ENCODE data around the gene KCNJ12.

The KCNJ12 gene

DNA sequence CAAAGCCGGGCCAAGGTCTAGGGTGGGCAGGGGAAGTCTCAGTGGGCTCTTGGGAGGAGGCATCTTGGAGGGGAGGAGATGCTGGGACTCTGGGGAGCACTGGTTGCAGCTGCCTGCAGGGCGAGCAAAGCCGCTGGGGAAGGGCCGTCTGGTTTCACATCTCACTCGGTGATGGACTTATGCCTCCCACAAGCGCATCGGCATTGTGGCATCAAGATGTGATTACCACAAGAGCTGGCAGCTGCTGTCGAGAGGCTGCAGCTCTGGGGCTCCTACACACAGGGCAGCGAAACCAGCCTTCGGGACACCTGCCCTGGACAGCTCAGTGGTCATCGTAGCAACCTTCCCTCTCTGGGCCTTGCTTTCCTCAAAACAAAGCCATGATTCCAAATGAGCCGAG lies 3.1 kb upstream of the KCNJ12 start:
- Histone ChIP-seq H3K9ac (ENCODE audit: low read length) (no peak overlapping the region), H3K4me1 (ENCODE audit: insufficient read depth, low read length) (peaks cover 13% of the 10 kb centered on the region)

DNA sequence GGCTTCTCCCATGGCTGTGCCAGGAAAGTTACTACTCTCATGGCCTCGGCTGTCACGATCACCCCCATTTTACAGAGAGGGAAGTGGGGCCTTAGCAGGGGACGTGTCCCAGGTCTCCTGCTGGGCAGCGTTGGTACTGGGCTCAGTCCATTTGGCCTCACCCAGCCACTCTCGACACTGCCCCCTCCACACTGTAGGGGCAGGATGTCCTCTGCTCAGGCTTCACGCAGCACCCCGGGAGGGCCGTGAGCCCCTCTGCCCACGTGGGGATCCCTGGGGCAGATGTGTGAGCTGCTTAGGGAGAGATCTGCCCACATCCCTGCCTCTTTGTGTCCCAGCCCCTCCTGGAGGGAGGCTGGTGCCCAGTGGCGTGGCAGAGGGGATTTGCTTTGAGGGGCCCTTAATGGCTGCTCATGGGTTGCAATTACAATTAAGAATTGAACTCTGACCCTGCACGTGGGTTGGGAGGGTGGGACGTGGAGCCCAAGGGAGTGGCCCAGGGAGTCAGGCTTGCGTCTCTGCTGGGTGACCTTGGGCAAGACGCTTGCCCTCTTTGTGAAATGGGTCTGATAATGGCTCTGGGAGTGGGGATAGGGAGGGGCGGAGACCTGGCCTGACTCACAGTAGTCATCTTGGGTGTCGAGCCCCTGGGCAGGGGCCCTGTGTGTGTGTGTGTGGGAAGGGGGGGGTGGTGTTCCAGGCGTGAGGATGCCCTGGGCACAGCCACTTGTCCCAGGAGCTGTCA lies 2.3 kb upstream of the KCNJ12 start:
- H3K27me3 ChIP-seq (ENCODE audit: control insufficient read depth in 1 of 2, insufficient read depth in 2 of 2, low read length in 2 of 2) = peaks cover 0 to 31% of the 10 kb centered on the region in 2 donors

More for the DNA sequence above, 3.1 kb upstream of the KCNJ12 start:
- Histone ChIP-seq H3K9me3 (ENCODE audit: low read length) (no peaks in the 10 kb centered on the region), H3K36me3 (ENCODE audit: insufficient read depth, low read length) (no peaks in the 10 kb centered on the region), H3K4me3 (ENCODE audit: low read depth in 1 of 2, low read length in 2 of 2) (no peak overlapping the region), H3K27ac (ENCODE audit: low read depth, low read length) (no peak overlapping the region), H3K27me3 (ENCODE audit: control insufficient read depth in 1 of 2, insufficient read depth in 2 of 2, low read length in 2 of 2) (peaks cover 0 to 22% of the 10 kb centered on the region in 2 donors)

DNA sequence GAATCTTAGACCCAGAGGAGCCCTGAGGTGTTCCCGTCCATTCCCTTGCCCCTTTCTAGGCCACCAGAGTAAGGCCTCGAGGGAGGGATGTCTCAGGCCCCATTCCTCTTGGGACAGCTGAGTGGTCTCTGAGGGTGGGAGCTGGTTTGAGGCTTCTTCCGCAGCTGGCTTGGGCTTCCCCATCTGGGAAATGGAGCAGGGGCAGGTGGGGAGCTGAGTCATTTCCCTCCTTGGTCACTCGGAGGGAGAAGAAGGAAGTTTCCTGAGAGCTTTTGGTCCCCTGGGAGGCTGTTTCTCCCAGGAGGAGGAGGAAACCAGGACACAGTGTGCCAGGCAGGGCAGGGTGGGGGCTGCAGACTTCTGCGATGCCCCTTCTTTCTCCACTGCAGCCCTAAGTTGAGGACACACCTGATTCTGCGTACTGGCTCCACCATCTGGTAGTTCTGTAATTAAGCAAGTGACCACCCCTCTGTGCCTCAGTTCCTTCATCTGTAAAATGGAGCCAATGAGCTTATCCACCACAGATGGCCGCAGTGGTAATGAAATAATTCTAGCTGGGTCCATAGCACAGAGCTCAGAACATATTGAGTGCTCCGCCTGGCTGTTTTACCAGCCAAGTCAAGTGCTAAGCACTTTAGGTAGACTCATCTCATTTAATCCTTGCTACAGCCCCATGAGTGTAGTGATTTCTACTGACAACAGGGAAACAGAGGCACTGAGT lies 1.6 kb upstream of the KCNJ12 start:
- Histone ChIP-seq H3K36me3 (ENCODE audit: insufficient read depth, low read length) (no peaks in the 10 kb centered on the region), H3K27ac (ENCODE audit: low read depth, low read length) (no peak overlapping the region), H3K4me1 (ENCODE audit: insufficient read depth, low read length) (peaks cover 13% of the 10 kb centered on the region), H3K4me3 (ENCODE audit: low read depth in 1 of 2, low read length in 2 of 2) (no peak overlapping the region), H3K9ac (ENCODE audit: low read length) (no peak overlapping the region), H3K9me3 (ENCODE audit: low read length) (no peaks in the 10 kb centered on the region), H3K27me3 (ENCODE audit: control insufficient read depth in 1 of 2, insufficient read depth in 2 of 2, low read length in 2 of 2) (peaks cover 0 to 37% of the 10 kb centered on the region in 2 donors)

More for the DNA sequence above, 2.3 kb upstream of the KCNJ12 start:
- Histone ChIP-seq H3K27ac (ENCODE audit: low read depth, low read length) (no peak overlapping the region), H3K9me3 (ENCODE audit: low read length) (no peaks in the 10 kb centered on the region), H3K4me3 (ENCODE audit: low read depth in 1 of 2, low read length in 2 of 2) (no peak overlapping the region), H3K9ac (ENCODE audit: low read length) (no peak overlapping the region), H3K4me1 (ENCODE audit: insufficient read depth, low read length) (peaks cover 13% of the 10 kb centered on the region), H3K36me3 (ENCODE audit: insufficient read depth, low read length) (no peaks in the 10 kb centered on the region)

DNA sequence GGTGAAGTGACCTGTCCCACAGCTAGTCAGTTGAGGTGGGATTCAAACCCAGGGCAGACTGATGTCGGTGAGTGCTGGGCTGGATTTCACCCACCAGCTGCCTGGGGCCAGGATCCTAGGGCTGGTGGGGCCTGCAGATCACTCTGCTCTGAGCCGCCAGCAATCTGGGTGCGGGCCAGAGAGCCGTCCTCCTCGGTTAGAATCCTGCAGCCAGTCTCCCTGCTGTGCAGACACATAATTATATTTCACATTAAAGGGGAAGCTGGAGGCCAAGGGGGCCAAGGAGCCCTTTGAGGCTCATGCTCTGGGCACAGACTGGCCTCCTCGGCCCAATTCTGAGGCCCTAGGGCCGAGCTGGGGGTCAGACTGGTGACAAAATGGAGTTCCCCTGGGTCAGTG lies 996 bp upstream of the KCNJ12 start:
- Histone ChIP-seq H3K27ac (ENCODE audit: low read depth, low read length) (no peak overlapping the region), H3K4me1 (ENCODE audit: insufficient read depth, low read length) (peaks cover 13% of the 10 kb centered on the region), H3K27me3 (ENCODE audit: control insufficient read depth in 1 of 2, insufficient read depth in 2 of 2, low read length in 2 of 2) (peaks cover 0 to 37% of the 10 kb centered on the region in 2 donors), H3K36me3 (ENCODE audit: insufficient read depth, low read length) (no peaks in the 10 kb centered on the region), H3K9me3 (ENCODE audit: low read length) (no peaks in the 10 kb centered on the region), H3K4me3 (ENCODE audit: low read depth in 1 of 2, low read length in 2 of 2) (no peak overlapping the region), H3K9ac (ENCODE audit: low read length) (no peak overlapping the region)

DNA sequence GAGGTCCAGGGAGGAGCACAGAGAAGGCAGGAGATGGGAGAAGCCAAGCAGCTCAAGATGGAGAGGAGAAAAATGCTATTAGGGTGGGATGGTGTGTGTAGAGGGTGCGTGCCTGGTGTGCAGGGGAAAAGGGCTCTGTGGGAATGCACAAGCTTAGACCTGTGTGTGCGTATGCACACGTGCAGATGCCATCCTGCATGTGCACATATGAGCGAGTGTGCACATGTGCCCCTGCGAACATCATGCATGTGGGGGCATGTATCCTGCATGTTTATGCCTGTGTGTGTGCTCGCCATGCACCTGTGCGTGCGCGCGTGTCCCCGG lies 438 bp upstream of the KCNJ12 start:
- Histone ChIP-seq H3K9ac (ENCODE audit: low read length) (no peak overlapping the region), H3K27ac (ENCODE audit: low read depth, low read length) (no peak overlapping the region), H3K4me3 (ENCODE audit: low read depth in 1 of 2, low read length in 2 of 2) (peak overlapping the region in 1 of 2 donors; percentile 47)

DNA sequence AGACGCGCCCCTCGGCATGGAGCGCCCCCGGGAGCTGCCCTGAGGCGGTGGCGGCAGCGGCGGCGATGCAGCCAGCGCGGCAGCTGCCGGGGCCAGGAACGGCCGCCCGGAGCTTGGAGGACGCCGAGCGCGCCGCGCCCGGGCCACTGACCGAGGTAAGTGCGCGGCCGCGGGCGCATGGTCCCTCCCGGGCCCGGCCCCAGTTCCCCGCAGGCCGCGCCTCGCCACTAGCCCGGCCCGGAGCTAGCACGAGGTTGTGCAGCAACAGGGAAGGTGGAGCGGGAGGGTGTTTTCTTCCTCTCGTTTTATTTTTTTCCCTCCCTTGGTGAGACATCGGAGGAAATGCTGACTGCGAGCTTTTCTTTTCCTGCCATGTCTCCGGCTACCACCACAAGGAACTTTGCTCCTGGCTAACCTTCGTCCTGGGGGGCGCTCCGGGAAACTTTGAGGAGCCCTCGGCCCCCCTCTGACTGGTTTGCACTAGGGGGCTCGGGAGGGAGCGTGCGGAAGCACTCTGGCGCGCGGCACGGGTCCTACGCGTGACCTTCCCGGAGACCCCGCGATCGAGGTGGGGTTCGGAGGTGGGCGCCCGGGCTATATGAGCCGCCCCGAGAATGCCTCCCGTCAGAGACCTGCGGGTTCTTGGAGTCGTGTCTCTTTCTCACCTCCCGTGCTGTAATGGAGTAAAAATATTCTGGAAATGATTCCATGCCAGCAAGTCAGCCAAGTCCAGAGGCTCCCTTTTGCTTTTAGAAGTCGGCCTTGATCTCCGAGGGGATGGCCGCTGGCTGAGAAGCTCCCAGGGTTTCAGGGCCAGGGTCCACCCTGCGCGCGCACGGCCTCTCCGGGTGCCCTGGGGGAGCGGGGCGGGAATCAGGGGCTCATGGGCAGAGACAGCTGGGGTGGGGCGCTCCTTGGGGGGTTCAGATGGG lies 868 bp downstream of the KCNJ12 start:
- Histone ChIP-seq H3K4me1 (ENCODE audit: insufficient read depth, low read length) (peaks cover 7% of the 10 kb centered on the region), H3K27me3 (ENCODE audit: control insufficient read depth in 1 of 2, insufficient read depth in 2 of 2, low read length in 2 of 2) (peaks cover 0 to 37% of the 10 kb centered on the region in 2 donors), H3K36me3 (ENCODE audit: insufficient read depth, low read length) (no peaks in the 10 kb centered on the region), H3K9ac (ENCODE audit: low read length) (no peak overlapping the region), H3K27ac (ENCODE audit: low read depth, low read length) (no peak overlapping the region), H3K4me3 (ENCODE audit: low read depth in 1 of 2, low read length in 2 of 2) (peak overlapping the region; percentile 49 to 61), H3K9me3 (ENCODE audit: low read length) (no peaks in the 10 kb centered on the region)

More for the DNA sequence above, 438 bp upstream of the KCNJ12 start:
- Histone ChIP-seq H3K9me3 (ENCODE audit: low read length) (no peaks in the 10 kb centered on the region), H3K36me3 (ENCODE audit: insufficient read depth, low read length) (no peaks in the 10 kb centered on the region), H3K27me3 (ENCODE audit: control insufficient read depth in 1 of 2, insufficient read depth in 2 of 2, low read length in 2 of 2) (peaks cover 0 to 37% of the 10 kb centered on the region in 2 donors), H3K4me1 (ENCODE audit: insufficient read depth, low read length) (peaks cover 9% of the 10 kb centered on the region)

DNA sequence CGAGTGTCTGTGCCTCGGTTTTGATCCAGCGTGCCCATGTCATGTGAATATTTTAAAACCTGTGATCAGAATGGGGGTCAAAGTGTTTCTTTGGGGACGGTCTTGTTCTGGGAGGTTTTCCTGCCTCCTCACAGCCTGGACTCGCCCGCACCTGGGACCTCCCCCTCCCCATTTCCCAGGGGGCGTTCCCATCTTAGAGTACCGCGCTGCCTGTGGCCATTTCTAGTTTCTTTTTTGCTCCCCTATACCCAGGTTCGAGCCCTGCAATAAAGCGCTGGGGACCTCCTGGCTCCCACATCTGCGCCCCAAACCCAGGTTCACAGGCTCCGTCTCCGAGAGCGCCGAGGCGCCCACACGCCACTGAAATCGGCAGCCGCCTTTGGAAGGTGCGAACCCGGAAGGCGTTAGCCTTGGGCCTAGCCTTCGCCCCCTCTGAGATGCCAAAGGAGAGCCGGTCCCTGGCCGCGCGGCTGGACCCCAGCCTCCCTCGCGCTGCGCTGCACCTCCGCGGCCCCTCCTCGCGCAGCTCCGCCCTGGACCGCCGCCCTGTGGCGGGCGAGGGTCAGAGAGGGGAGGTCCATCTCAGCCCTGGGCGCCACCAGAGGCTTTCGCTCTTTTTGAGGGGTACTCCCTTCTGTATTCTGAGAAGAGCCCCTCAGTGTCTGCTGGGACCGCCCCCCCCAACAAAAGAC lies 1.7 kb downstream of the KCNJ12 start:
- Histone ChIP-seq H3K9ac (ENCODE audit: low read length) (no peak overlapping the region), H3K9me3 (ENCODE audit: low read length) (no peaks in the 10 kb centered on the region), H3K4me1 (ENCODE audit: insufficient read depth, low read length) (peaks cover 7% of the 10 kb centered on the region), H3K4me3 (ENCODE audit: low read depth in 1 of 2, low read length in 2 of 2) (peak overlapping the region; percentile 49 to 61), H3K36me3 (ENCODE audit: insufficient read depth, low read length) (no peaks in the 10 kb centered on the region), H3K27me3 (ENCODE audit: control insufficient read depth in 1 of 2, insufficient read depth in 2 of 2, low read length in 2 of 2) (peaks cover 0 to 41% of the 10 kb centered on the region in 2 donors), H3K27ac (ENCODE audit: low read depth, low read length) (no peak overlapping the region)

DNA sequence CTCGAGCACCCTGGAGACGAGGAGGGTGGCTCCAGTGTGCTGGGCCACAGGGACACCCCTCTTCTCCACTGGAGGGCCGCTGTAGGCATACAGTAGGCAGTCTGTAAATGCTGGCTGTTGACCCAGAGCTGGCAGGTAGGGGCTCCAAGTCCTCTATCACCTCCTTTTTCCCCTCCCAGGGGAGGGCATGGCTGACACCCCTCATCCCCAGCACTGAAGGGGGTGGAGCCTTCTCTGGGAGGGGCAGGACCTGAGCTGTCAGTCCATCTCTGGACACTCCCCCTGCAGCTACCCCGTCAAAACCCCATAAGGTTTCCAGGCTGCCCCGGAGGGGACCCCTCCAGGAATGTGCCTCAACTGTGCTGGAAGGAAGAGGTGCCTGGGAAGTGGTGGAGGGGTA lies 2.4 kb downstream of the KCNJ12 start:
- no peak overlapping the region for H3K9ac ChIP-seq (ENCODE audit: low read length)
- no peaks in the 10 kb centered on the region for H3K9me3 ChIP-seq (ENCODE audit: low read length)
- no peak overlapping the region for H3K4me3 ChIP-seq (ENCODE audit: low read depth in 1 of 2, low read length in 2 of 2)
- H3K27ac ChIP-seq (ENCODE audit: low read depth, low read length) = no peak overlapping the region
- H3K27me3 ChIP-seq (ENCODE audit: control insufficient read depth in 1 of 2, insufficient read depth in 2 of 2, low read length in 2 of 2) = peaks cover 0 to 41% of the 10 kb centered on the region in 2 donors
- no peaks in the 10 kb centered on the region for H3K36me3 ChIP-seq (ENCODE audit: insufficient read depth, low read length)
- peaks cover 7% of the 10 kb centered on the region for H3K4me1 ChIP-seq (ENCODE audit: insufficient read depth, low read length)

DNA sequence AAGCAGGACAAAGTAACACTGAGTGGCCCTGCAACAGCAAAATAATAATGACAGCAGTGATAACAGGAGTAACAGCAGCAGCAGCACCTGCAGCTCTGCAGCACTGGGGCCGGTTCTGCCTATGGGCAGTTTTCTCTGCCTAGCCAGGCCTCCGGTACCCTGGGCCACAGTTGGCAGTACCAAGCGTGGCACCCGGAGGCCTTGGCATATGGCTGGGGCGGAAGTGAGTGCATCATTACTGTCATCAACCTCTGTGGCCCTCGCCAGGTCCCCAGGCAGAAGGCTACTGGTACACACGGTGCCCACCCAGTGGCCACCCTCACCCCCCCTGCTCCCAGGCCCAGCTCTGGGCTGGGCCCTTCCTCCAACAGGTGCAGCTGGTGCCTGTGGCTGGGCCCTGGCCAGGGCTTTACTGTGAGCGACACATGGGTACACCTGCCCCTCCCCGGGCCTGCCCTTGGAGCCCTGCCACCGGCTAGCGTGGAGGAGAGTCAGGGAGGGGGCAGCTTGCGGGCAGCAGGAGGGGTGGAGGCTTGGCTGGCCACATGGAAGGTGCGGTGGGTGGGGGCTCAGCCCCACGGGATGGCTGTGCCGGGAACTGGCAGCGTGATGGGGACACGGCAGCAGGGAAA lies 3.0 kb downstream of the KCNJ12 start:
- Histone ChIP-seq H3K4me3 (ENCODE audit: low read depth in 1 of 2, low read length in 2 of 2) (no peak overlapping the region), H3K27me3 (ENCODE audit: control insufficient read depth in 1 of 2, insufficient read depth in 2 of 2, low read length in 2 of 2) (peaks cover 0 to 41% of the 10 kb centered on the region in 2 donors), H3K4me1 (ENCODE audit: insufficient read depth, low read length) (peaks cover 7% of the 10 kb centered on the region), H3K9me3 (ENCODE audit: low read length) (no peaks in the 10 kb centered on the region), H3K36me3 (ENCODE audit: insufficient read depth, low read length) (no peaks in the 10 kb centered on the region), H3K9ac (ENCODE audit: low read length) (no peak overlapping the region), H3K27ac (ENCODE audit: low read depth, low read length) (no peak overlapping the region)

DNA sequence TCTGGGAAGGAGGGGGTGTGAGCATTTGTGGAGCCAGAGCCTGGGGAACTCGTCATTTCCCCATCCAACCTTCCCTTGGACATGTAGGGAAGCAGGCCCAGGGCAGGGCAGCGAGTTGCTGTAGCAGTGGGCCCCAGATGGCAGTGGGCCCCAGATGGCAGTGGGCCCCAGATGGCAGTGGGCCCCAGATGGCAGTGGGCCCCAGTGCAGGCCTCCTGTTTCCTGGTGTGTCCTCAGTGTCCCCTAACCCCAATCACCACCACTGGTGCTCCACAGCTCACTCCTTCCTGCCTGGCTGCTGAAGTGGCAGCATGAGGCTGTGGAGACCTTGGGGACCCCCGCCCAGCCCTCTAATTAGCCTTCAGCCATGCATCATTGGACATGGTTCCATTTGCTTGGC lies 4.5 kb downstream of the KCNJ12 start:
- Histone ChIP-seq H3K4me3 (ENCODE audit: low read depth in 1 of 2, low read length in 2 of 2) (no peak overlapping the region), H3K4me1 (ENCODE audit: insufficient read depth, low read length) (peaks cover 7% of the 10 kb centered on the region), H3K36me3 (ENCODE audit: insufficient read depth, low read length) (no peaks in the 10 kb centered on the region), H3K27ac (ENCODE audit: low read depth, low read length) (no peak overlapping the region), H3K9me3 (ENCODE audit: low read length) (no peaks in the 10 kb centered on the region), H3K9ac (ENCODE audit: low read length) (no peak overlapping the region), H3K27me3 (ENCODE audit: control insufficient read depth in 1 of 2, insufficient read depth in 2 of 2, low read length in 2 of 2) (peaks cover 0 to 34% of the 10 kb centered on the region in 2 donors)
